Measurements from ENCODE around the gene SPANXD. TPM values are rescaled to one million over a fixed set of nuclear protein-coding genes. Genes with fewer than 3 reads are reported as not detected.
"Not testable (repeated sequence)": the region's sequence is repeated elsewhere in the genome, so short reads cannot be mapped to it uniquely, and the experiment has no call there.

SPANXD gene, protein sequence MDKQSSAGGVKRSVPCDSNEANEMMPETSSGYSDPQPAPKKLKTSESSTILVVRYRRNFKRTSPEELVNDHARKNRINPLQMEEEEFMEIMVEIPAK
- total RNA-seq = not detected

DNA sequence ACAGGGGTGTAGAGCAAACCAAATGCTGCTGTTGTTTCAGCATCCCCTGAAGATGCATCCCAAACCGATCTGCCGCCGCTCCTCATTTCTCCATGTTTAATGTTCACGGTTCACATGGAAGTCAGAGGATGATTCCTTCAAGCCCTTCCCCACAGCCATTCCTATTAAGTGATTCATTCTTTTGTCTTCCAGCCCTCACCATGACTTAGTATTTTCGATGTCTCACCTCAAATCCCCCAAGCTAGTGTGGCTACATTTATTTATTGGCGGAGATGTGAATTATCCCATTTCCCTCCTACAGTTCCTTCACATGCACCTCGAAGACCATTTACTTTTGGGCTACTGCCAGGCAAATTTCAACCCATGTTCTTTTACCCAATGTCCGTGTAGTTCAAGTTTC lies at the start of gene SPANXD:
SPANXD (minus strand) TSS at position 101 of the 400 bp plus-strand sequence. CDS start 334 bp downstream, outside the sequence.
- H3K27me3 ChIP-seq; H3K36me3 ChIP-seq; intact Hi-C loops (cut with DNase I); H3K27ac ChIP-seq; H3K9me3 ChIP-seq; H3K4me3 ChIP-seq; DNase-seq (ENCODE audit: low spot score in 2 of 2); H3K4me1 ChIP-seq: not testable (repeated sequence)

DNA sequence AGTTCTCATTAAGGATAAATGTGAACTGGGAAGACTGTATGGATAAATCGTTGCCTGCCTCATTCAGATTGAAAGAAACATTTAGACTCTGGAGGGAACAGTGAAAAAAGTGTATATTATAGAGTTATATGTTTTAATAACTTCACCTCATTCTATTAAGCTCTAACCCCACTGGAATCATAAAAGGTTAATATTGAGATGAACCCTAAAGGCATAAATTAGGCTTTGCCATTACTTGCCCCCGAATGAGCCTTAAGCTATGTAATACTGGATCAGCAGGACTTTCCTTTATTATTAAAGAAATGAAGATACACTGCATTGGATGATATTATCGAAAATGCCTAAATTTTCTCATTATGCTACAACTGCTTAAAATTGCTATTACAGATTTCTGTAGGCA lies 44.1 kb upstream of the SPANXD start:
- Histone ChIP-seq H3K4me3 (no peak overlapping the region), H3K27me3 (no peaks in the 10 kb centered on the region), H3K4me1 (no peaks in the 10 kb centered on the region), H3K27ac (no peak overlapping the region), H3K36me3 (no peaks in the 10 kb centered on the region), H3K9me3 (no peaks in the 10 kb centered on the region)
- TF ChIP-seq, protein P1, sequence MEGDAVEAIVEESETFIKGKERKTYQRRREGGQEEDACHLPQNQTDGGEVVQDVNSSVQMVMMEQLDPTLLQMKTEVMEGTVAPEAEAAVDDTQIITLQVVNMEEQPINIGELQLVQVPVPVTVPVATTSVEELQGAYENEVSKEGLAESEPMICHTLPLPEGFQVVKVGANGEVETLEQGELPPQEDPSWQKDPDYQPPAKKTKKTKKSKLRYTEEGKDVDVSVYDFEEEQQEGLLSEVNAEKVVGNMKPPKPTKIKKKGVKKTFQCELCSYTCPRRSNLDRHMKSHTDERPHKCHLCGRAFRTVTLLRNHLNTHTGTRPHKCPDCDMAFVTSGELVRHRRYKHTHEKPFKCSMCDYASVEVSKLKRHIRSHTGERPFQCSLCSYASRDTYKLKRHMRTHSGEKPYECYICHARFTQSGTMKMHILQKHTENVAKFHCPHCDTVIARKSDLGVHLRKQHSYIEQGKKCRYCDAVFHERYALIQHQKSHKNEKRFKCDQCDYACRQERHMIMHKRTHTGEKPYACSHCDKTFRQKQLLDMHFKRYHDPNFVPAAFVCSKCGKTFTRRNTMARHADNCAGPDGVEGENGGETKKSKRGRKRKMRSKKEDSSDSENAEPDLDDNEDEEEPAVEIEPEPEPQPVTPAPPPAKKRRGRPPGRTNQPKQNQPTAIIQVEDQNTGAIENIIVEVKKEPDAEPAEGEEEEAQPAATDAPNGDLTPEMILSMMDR (IDR thresholded peaks at IDR 0.05) = no peak
- intact Hi-C loops (cut with DNase I) = no loop called here
- DNase-seq (ENCODE audit: low spot score in 2 of 2) = no peak

DNA sequence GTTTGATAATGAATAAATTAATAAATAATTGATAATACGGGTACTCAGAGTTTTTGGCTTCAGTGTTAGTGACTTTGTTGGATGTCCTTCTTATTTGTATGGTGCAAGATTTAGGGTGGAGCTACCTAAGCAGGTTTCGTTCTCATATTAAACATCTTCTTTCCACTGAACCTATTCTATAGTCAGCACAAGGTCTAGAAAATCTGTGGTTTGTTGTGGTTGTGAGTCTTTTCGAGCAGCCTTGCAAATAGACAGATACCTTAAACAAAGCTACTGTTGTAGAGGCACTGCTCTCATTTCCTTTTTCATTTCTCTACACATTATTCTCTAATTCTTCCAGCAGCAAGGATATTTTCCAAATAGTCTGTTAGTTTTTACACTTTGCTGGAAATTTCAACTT lies 38.1 kb upstream of the SPANXD start:
- no peak for DNase-seq (ENCODE audit: low spot score in 2 of 2)
- Histone ChIP-seq H3K9me3 (no peaks in the 10 kb centered on the region), H3K27me3 (no peaks in the 10 kb centered on the region), H3K4me1 (no peaks in the 10 kb centered on the region), H3K4me3 (no peak overlapping the region), H3K27ac (no peak overlapping the region), H3K36me3 (no peaks in the 10 kb centered on the region)
- TF ChIP-seq, protein P1 (IDR thresholded peaks at IDR 0.05) = no peak
- intact Hi-C loops (cut with DNase I) = no loop called here

DNA sequence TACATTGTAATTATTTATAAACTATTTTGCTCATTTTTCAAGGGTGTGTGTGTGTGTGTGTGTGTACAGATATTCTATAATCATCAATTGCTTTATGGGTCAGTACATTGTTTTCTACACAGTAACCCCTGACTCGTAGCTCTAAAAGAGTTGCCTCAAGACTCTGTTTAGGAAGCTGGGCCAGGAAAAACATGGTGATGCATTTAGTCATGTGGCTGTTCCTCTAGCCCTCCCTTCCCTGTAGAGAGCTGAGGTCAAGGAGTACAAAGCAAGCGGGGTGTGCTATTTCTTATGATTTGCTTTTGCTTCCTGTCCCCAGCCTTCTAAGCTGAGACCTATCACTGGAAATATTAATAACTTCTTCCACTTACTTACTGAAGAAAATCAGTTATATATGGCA lies 34.8 kb upstream of the SPANXD start:
- TF ChIP-seq, protein P1 (IDR thresholded peaks at IDR 0.05) = no peak
- no peak for DNase-seq (ENCODE audit: low spot score in 2 of 2)

DNA sequence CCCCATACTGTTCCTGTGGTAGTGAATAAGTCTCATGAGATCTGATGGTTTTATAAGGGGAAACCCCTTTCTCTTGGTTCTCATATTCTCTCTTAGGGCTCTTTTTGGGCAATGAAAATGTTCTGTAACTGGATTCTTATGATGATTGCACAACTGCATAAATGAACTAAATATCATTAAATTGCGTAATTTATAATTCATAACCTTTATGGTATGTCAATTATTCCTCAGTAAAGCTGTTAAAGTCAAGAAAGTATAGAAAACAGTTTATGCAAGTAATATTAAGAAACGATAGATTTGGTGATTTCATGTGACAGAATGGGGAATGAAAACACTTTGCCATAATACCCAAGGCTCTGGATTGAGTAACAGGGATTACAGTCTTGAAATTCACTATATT lies 33.5 kb upstream of the SPANXD start:
- H3K4me1 ChIP-seq = no peaks in the 10 kb centered on the region
- no peaks in the 10 kb centered on the region for H3K9me3 ChIP-seq
- no peaks in the 10 kb centered on the region for H3K27me3 ChIP-seq
- no peaks in the 10 kb centered on the region for H3K36me3 ChIP-seq
- intact Hi-C loops (cut with DNase I) = no loop called here
- H3K27ac ChIP-seq = no peak overlapping the region
- TF ChIP-seq, protein P1 (IDR thresholded peaks at IDR 0.05) = no peak
- DNase-seq (ENCODE audit: low spot score in 2 of 2) = no peak
- no peak overlapping the region for H3K4me3 ChIP-seq

More for the DNA sequence above, 34.8 kb upstream of the SPANXD start:
- intact Hi-C loops (cut with DNase I) = no loop called here
- no peaks in the 10 kb centered on the region for H3K9me3 ChIP-seq
- H3K4me1 ChIP-seq = no peaks in the 10 kb centered on the region
- H3K36me3 ChIP-seq = no peaks in the 10 kb centered on the region
- H3K27me3 ChIP-seq = no peaks in the 10 kb centered on the region
- H3K27ac ChIP-seq = no peak overlapping the region
- no peak overlapping the region for H3K4me3 ChIP-seq

DNA sequence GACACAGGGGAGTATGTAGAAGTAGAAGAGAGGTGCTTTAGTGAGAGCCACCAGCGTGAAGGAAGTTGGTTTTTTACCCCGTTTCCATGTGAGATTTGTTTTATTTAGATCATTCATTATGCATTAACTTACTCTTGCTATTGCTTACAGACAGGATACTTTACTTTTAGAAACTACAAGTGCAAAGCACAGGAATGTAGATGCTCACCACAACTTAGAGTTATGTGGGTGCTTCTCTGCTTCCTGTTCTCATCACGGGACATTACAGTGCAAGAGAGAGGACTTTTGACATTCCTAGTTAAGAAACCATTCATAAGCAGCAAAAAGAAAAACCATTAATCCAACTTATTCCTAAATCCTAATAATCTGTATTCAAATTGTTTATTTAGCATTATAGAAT lies 25.6 kb upstream of the SPANXD start:
- H3K4me1 ChIP-seq = no peaks in the 10 kb centered on the region
- no peak overlapping the region for H3K4me3 ChIP-seq
- intact Hi-C loops (cut with DNase I) = no loop called here
- no peak for DNase-seq (ENCODE audit: low spot score in 2 of 2)
- H3K36me3 ChIP-seq = no peaks in the 10 kb centered on the region
- TF ChIP-seq, protein P1 (IDR thresholded peaks at IDR 0.05) = no peak
- no peak overlapping the region for H3K27ac ChIP-seq
- no peaks in the 10 kb centered on the region for H3K9me3 ChIP-seq
- H3K27me3 ChIP-seq = no peaks in the 10 kb centered on the region

Measured in ascending aorta (tissue), 2 donors.